Aorta (tissue), 5 donors: ENCODE data around the gene RALGAPA1. TPM values are rescaled to one million over a fixed set of nuclear protein-coding genes. Genes with fewer than 3 reads are reported as not detected.

ENCODE experiments used
- ATAC-seq: fragments of 200-7000 bp; cut with Tn5 transposase; one replicate; pipeline ENCODE4 v1.9.1; 2022; ENCODE audit warnings: moderate library complexity; ENCODE audit not compliant: low FRiP score
- DNase-seq, 2 donors: peaks; one replicate each; pipeline ENCODE4 v3.0.0-alpha.2; 2020
- H3K27ac ChIP-seq, 2 donors: one replicate each; pipeline ENCODE4 v1.5.1; 2013; ENCODE audit warnings: low read length in 2 of 2, mild to moderate bottlenecking in 2 of 2, moderate library complexity in 2 of 2, control low read depth in 1 of 2, inconsistent platforms in 1 of 2, low read depth in 1 of 2
- H3K27me3 ChIP-seq, 2 donors: one replicate each; pipeline ENCODE4 v1.6.1; 2013; ENCODE audit warnings: control low read depth in 1 of 2, low read length in 1 of 2, mild to moderate bottlenecking in 1 of 2, moderate library complexity in 1 of 2; ENCODE audit not compliant: insufficient read depth in 2 of 2, control insufficient read depth in 1 of 2
- H3K36me3 ChIP-seq, 2 donors: one replicate each; pipeline ENCODE4 v1.6.1; 2013; ENCODE audit warnings: control low read depth in 1 of 2, low read length in 1 of 2, mild to moderate bottlenecking in 1 of 2; ENCODE audit not compliant: insufficient read depth in 2 of 2, control insufficient read depth in 1 of 2
- H3K4me1 ChIP-seq, 2 donors: one replicate each; pipeline ENCODE4 v1.6.1; 2013; ENCODE audit warnings: low read length in 2 of 2, control low read depth in 1 of 2, mild to moderate bottlenecking in 1 of 2, moderate library complexity in 1 of 2; ENCODE audit not compliant: insufficient read depth in 2 of 2, control insufficient read depth in 1 of 2
- H3K4me3 ChIP-seq, 2 donors: one replicate each; pipeline ENCODE4 v1.5.1; 2013; ENCODE audit warnings: low read length in 2 of 2, control low read depth in 1 of 2, mild to moderate bottlenecking in 1 of 2
- H3K9me3 ChIP-seq: one replicate; pipeline ENCODE4 v1.6.1; 2013; ENCODE audit warnings: mild to moderate bottlenecking, low read length; ENCODE audit not compliant: control insufficient read depth
- WGBS, 2 donors: extraction: QIAGEN DNeasy Blood & Tissue Kit; methylation state at CpG; one replicate each; pipeline ENCODE4 v1.1.7; 2013; 5-methylcytosine and 5-hydroxymethylcytosine counted together
- intact Hi-C, 2 donors: fragments of 100-400 bp; cut with DNase I; formaldehyde crosslinking; loops; one replicate each; pipeline versions ENCODE4 v1.14.2 to v1.15.0; 2022
- polyA plus RNA-seq, 2 donors: library from polyadenylated mRNA; stranded (reverse); fragments of 200-250 nt; gene quantifications; one replicate each; pipeline ENCODE4 v1.2.3, GENCODE V29; 2013
- total RNA-seq, 2 donors: library from RNA; stranded (reverse); fragmentation: NEBNext Ultra II Directional; extraction: Animal tissue kit (Norgen Biotek cat#: 25700); gene quantifications; one replicate each; pipeline ENCODE4 v1.2.1, GENCODE V29; 2021
- donor health status: healthy with polysubstance abuse.
- donor health status: Bipolar disorder and iron deficiency.
- donor health status: DM: no; HTN: no; CAD: no.
- donor health status: DM: no; HTN: no; CAD: no.
- donor health status: DM: yes; HTN: yes; CAD: no.

Gene RALGAPA1
- total and polyA plus RNA-seq, 4 donors = 5.1 to 91.0 (median 56.2) TPM

DNA sequence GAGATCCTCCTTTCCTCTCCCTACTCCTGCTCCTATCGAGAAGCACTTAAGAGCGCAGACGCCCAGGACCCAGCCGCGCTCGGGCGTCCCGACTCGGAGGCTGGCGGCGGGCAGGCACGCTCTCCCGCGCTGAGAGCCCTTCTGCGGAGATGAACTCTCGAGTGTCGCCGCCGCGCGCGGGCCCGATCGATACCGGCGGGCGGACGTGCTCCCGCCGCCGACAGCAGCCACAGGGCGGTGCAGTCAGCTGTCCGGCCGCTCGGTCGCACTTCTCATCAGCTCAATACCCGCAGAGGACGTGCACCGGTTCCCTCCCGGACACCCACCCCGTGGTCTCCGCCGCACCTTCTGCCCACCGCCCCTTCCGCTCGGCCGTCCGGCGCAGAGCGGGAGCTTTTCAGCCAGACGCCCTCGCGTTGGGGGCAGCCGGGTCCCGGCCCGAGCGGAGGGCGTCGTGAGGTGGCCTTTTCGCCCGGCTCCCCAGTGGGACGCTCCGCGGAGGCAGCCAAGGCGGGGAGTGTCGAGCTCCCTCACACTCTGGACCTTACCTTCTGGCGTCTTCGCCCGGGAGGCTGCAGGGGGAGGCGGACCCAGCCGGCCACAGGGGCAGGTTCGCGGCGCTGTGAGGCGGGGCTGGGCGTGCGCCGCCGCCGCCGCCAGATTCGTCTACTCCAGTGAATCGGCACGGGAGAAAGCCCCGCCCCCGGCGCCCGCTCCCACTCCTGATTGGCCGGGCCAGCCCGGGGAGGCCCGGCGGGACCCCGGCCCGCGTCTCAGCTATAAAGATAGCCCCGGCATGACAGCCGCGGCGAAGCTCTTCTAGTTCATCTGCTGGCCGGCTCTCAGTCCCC lies 275.5 kb downstream of the RALGAPA1 start, which contains the start of gene INSM2:
Gene INSM2, plus strand, starts transcription at position 808 of the 851 bp plus-strand sequence. CDS start 89 bp downstream, outside the sequence.
- peak; percentile 49 to 83 for DNase-seq
- H3K36me3 ChIP-seq = no peaks in the 10 kb centered on the region
- intact Hi-C loops = no loop called here
- 0 to 1% methylated on average over 82 to 100 of the region's 100 CpGs for WGBS, 2 donors
- H3K4me1 ChIP-seq = no peaks in the 10 kb centered on the region
- no peaks in the 10 kb centered on the region for H3K9me3 ChIP-seq
- no peak within 1 kb of the TSS for H3K27ac ChIP-seq
- no peaks in the 10 kb centered on the region for H3K27me3 ChIP-seq
- peak; percentile 51 for ATAC-seq
- peak within 1 kb of the TSS; percentile 14 to 27 for H3K4me3 ChIP-seq

DNA sequence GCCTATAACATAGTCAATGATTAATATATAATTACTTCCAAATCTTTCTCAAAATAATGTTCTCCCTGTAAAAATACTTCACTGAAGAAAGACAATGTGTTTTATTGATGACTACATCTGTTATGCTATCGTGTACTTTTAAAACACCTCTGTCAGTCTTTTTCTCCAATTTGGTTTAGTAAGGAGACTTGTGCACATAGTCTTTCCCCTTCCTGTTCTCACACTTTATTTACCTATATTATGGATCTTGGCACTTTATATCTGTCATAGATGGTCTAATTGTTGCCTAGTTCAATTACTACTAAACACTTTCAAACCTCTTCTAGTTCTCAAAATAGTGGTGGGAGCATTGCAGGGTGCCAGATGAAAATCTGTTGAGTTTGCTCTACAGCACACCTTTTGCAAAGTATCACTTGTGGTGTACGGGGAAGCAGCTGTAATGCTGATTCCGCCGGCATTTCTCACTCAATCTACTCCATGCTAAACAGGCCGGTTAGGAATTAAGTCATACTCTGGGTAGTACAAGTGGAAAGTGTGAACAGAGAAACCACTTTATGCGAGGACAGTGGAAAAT lies 276.2 kb downstream of the RALGAPA1 start:
- Histone ChIP-seq H3K9me3 (no peaks in the 10 kb centered on the region), H3K4me1 (no peaks in the 10 kb centered on the region), H3K27ac (no peak overlapping the region), H3K36me3 (no peaks in the 10 kb centered on the region), H3K27me3 (no peaks in the 10 kb centered on the region), H3K4me3 (peak overlapping the region in 1 of 2 donors; percentile 27)
- intact Hi-C loops = no loop called here
- no peak for DNase-seq
- 15% methylated on average over 6 of the region's 6 CpGs for WGBS, 2 donors
- ATAC-seq = no peak

DNA sequence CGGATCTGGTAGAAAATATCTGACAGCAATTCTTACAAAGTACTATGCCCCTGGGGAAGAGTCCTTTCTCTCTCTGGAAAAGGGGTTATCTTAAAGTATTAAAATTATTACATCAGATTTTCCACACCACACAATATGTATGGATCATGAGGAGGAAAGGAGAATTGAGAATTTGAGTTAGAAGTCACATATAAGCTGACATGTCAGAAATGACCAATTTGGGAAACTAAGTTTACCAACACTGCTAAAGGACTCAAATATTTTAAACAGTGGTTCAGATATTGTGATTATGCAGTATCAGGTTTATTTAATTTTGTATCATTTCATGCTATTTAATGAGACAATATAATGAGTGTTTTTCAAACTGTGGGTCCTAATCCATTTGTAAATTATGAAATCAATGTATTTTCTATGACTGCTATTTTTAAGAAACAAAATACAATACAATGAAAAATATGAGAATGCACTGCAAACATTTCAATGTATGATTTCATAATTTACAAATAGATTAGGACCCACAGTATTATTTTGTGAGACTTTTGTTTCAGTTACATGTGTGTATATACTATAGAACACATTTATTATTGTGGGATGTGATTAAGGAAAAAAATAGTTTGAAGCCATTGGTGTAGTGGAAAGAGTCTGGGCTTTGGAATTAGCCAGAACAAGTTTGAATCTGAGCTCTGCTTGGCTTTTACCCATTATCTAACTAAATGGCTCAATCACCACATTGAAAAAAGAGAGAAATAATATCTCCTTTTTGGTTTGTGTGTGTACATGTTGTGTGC lies 276.9 kb downstream of the RALGAPA1 start:
- Histone ChIP-seq H3K4me3 (no peak overlapping the region), H3K4me1 (no peaks in the 10 kb centered on the region), H3K27me3 (no peaks in the 10 kb centered on the region), H3K36me3 (no peaks in the 10 kb centered on the region), H3K9me3 (no peaks in the 10 kb centered on the region), H3K27ac (no peak overlapping the region)
- 82 to 93% methylated on average over 1 of the region's 1 CpG for WGBS, 2 donors
- intact Hi-C loops = no loop called here
- ATAC-seq = no peak
- DNase-seq = no peak

DNA sequence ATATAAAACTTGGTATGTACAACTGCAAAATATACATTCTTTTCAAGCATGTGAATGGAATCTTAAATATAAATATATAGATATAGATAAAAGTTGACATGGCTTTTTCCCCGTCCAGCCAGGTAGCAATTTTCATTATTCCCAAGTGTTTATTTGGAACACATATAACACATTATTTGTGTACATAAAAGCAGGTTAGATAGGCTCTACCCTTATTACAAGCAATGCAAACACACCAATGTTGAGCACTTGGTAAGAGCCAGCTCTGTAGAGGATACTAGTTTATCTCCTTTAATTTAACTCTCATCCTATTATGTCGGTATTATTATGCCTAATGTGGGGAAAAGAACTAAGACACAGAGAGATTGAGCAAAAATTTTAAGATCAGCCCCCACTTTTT lies 282.1 kb downstream of the RALGAPA1 start:
- Histone ChIP-seq H3K27ac (no peak overlapping the region), H3K4me3 (no peak overlapping the region), H3K27me3 (no peaks in the 10 kb centered on the region), H3K4me1 (no peaks in the 10 kb centered on the region), H3K36me3 (no peaks in the 10 kb centered on the region), H3K9me3 (no peaks in the 10 kb centered on the region)
- 71 to 79% methylated on average over 2 of the region's 2 CpGs for WGBS, 2 donors
- DNase-seq (no peak), ATAC-seq (no peak)
- intact Hi-C loops = no loop called here

DNA sequence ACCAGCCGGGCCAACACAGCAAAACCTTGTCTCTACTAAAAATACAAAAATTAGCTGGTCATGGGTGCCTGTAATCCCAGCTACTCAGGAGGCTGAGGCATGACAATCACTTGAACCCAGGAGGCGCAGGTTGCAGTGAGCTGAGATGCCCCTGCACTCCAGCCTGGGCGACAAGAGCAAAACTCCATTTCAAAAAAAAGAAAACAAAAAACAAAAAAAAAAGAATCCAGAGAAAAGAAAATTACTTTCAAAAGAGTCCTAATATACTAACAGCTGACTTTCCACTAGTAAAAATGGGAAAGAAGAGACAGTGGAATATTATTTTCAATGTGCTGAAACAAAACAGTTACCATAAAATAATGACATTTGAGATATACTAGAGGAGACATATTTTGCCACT lies 283.4 kb downstream of the RALGAPA1 start:
- ATAC-seq (no peak), DNase-seq (no peak)
- 85 to 89% methylated on average over 3 of the region's 3 CpGs for WGBS, 2 donors
- H3K4me3 ChIP-seq = no peak overlapping the region
- no peaks in the 10 kb centered on the region for H3K4me1 ChIP-seq
- H3K27ac ChIP-seq = no peak overlapping the region
- H3K9me3 ChIP-seq = no peaks in the 10 kb centered on the region
- no peaks in the 10 kb centered on the region for H3K36me3 ChIP-seq
- H3K27me3 ChIP-seq = no peaks in the 10 kb centered on the region
- intact Hi-C loops = no loop called here

DNA sequence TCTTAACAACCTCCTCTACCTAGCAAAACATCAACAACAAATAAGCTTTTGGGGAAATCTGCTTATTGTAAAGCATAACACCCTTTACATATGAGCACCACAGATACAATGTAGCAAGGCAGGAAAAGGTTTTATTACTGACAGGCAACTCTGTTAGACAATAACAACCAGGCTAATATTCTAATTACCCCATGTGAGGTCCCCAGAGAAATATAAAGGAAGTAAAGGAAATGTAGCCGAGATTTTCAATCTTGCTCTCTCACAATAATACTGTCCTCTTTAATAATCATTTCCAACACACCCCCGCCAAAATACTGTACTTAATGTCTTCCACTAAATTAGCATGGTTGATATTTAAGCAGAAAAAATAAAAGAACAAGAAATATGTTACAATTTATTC lies 289.1 kb downstream of the RALGAPA1 start:
- Histone ChIP-seq H3K4me3 (no peak overlapping the region), H3K4me1 (no peaks in the 10 kb centered on the region), H3K9me3 (no peaks in the 10 kb centered on the region), H3K27me3 (no peaks in the 10 kb centered on the region), H3K27ac (no peak overlapping the region), H3K36me3 (no peaks in the 10 kb centered on the region)
- ATAC-seq (no peak), DNase-seq (no peak)
- intact Hi-C loops = no loop called here
- 63 to 66% methylated on average over 2 of the region's 2 CpGs for WGBS, 2 donors

DNA sequence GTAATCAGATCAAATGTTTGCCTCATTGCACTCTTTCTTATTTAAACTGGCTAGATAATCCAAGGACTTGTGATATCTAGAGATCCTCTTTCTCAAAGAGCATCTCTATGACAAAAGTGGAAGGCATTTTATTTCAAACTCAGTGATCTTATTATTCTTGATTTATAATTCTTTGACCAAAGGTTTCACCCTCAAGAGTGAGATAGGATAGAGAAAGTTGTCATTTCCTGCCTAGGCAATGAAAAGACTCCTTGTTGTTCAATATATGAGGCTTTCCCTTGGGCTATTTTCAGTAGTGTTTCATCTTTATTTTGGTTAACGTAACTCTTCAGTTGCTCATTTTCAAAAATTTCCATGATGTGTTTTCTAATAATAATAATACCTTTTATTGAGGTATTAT lies 293.2 kb downstream of the RALGAPA1 start:
- 68 to 70% methylated on average over 1 of the region's 1 CpG for WGBS, 2 donors
- H3K27me3 ChIP-seq = no peaks in the 10 kb centered on the region
- DNase-seq = no peak
- no peaks in the 10 kb centered on the region for H3K9me3 ChIP-seq
- H3K27ac ChIP-seq = no peak overlapping the region
- H3K4me1 ChIP-seq = no peaks in the 10 kb centered on the region
- ATAC-seq = no peak
- no peak overlapping the region for H3K4me3 ChIP-seq
- no peaks in the 10 kb centered on the region for H3K36me3 ChIP-seq
- intact Hi-C loops = no loop called here

DNA sequence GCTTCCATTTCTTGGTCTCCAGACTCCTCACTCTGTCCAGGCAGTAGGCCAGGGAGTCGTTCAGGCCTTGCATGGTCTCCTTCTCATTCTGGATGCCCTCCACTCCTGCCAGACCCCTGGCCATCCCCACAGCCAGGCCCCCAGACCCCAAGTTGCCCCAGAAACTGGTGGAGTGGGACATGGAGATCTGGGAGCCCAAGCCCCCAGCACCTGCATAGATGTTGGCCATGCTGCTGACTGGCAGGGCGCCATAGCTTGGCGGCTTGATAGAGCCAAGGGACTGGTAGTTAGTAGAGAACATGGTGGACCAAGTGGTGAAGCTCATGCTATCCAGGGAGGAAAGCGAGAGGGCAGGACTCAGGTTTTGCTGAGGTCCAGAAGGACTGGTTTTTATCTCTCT lies 296.3 kb downstream of the RALGAPA1 start:
- Histone ChIP-seq H3K27ac (no peak overlapping the region), H3K4me3 (no peak overlapping the region), H3K27me3 (no peaks in the 10 kb centered on the region), H3K4me1 (no peaks in the 10 kb centered on the region), H3K36me3 (no peaks in the 10 kb centered on the region), H3K9me3 (no peaks in the 10 kb centered on the region)
- DNase-seq (no peak), ATAC-seq (no peak)
- intact Hi-C loops = no loop called here
- 87 to 89% methylated on average over 4 of the region's 4 CpGs for WGBS, 2 donors
